Measurements from ENCODE around the gene PAMR1.

Gene PAMR1

DNA sequence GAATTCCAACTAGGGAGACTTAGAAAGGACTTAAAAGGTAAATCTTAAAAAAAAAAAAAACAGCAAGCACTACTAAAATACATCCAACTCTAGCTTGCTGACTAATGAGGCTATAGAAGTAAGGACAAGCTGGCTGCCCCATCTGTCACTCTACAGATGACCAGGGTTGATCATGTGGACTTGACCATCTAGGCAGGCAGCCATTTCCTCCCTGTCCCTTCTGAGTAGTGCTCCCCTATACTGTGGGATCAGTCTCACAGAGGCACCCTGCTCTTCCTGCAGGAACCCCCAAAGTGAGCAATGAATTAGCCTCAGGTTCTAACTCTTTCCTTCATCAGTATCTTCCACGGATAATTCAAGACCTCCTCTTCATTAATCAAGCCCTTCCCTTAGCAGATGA, 118.4 kb downstream of the PAMR1 start:
- TF ChIP-seq, protein P1, sequence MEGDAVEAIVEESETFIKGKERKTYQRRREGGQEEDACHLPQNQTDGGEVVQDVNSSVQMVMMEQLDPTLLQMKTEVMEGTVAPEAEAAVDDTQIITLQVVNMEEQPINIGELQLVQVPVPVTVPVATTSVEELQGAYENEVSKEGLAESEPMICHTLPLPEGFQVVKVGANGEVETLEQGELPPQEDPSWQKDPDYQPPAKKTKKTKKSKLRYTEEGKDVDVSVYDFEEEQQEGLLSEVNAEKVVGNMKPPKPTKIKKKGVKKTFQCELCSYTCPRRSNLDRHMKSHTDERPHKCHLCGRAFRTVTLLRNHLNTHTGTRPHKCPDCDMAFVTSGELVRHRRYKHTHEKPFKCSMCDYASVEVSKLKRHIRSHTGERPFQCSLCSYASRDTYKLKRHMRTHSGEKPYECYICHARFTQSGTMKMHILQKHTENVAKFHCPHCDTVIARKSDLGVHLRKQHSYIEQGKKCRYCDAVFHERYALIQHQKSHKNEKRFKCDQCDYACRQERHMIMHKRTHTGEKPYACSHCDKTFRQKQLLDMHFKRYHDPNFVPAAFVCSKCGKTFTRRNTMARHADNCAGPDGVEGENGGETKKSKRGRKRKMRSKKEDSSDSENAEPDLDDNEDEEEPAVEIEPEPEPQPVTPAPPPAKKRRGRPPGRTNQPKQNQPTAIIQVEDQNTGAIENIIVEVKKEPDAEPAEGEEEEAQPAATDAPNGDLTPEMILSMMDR (IDR thresholded peaks at IDR 0.05; ENCODE audit: borderline replicate concordance, control extremely low read depth, extremely low read depth, insufficient read depth, missing control alignments) = no peak
- in situ Hi-C loops (cut with MboI; ENCODE audit: low sequenced_read_pairs, unreplicated experiment) = no loop called here
- DNase-seq (ENCODE audit: low spot score) = no peak

DNA sequence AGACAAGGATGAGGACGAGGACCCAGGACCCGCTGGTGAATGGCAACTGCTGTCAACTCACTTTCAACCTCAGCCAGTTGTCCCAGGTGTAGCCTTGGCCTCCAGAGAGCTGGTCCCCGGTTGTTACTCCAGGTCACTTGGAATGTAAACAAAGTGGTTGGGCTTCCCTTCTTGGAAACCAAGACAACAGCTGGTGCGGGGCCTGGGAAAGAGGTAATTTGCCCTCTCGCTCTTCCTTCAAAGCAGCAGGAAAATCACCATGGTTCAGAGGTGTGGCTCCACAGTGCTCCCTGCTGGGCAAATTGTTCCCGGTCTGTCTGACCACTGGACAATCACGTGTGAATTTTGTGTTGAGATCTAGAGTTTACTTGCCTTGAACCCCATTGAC, 121.0 kb downstream of the PAMR1 start:
- in situ Hi-C loops (cut with MboI; ENCODE audit: low sequenced_read_pairs, unreplicated experiment) = no loop called here
- DNase-seq (ENCODE audit: low spot score) = no peak
- TF ChIP-seq, protein P1 (IDR thresholded peaks at IDR 0.05; ENCODE audit: borderline replicate concordance, control extremely low read depth, extremely low read depth, insufficient read depth, missing control alignments) = peak; percentile 9

DNA sequence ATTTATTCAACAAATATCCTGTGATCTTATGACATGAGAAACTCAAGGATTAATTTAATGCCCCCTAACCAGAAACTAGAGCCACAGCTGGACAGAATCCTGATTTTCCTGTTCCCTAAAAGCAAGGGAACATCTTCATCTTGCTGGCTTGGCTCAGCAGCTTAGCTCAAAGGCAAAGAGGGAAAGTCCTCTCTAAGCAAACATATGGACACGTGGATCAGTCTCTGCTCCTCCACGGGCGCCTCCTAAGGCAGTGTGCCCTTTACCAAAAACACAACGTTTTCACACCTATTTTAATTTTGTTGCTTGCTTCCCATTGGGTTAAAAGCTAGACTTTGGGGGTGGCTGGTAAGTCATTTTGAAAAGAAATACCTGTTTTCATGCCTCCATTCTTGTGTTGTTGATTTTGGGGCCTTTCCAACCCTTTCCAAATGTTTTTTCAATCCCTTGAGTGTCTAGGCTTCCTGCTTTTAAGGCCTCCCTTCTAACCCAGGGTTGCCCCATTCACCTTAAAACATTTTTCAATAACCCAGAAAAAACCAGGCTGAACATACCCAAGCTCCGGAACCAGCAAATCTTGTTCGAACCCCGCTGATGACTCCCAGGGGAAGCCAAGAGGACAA, 121.5 kb downstream of the PAMR1 start:
- in situ Hi-C loops (cut with MboI; ENCODE audit: low sequenced_read_pairs, unreplicated experiment) = no loop called here
- DNase-seq (ENCODE audit: low spot score) = no peak
- TF ChIP-seq, protein P1 (IDR thresholded peaks at IDR 0.05; ENCODE audit: borderline replicate concordance, control extremely low read depth, extremely low read depth, insufficient read depth, missing control alignments) = no peak

DNA sequence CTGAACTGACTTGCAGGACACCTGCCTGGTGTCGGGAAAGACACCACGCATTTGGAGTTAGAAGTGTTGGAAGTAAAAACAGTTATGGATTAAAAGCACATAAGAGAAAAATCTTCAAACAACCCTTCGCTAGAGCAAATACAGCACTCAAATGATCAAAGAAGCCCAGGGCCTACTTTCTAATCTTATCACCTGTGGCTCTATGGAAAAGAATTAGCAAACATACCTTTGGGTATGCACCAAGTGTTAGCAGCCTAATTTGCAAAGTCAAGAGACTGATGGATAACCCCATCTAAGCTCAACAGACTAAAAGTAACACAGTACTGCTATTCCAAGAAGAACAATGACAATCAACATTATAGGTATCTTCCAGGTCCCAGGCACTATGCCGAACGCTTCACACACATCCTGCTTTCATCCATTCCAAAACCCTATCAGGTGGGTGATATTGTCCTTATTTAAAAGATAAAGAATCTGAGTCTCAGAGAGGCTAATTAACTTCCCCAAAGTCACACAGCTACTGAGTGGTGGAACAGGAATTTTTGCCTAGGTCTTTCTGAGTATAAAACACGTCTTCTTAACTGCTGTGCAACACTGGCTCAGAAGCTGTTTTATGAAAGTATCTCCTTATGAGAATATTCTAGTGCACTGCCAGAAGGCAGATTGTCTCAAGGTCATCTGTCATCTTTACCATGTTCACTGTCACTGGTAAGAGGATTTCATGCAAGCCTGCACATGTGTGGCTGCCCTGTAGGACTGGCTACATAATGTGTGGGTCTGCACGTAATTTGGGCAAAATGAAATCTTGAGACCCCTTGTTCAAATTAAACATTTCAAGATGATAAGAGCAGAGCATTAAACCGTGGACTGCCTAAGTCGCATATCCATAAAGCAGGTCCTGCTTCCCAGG, 122.4 kb downstream of the PAMR1 start:
- TF ChIP-seq, protein P1 (IDR thresholded peaks at IDR 0.05; ENCODE audit: borderline replicate concordance, control extremely low read depth, extremely low read depth, insufficient read depth, missing control alignments) = no peak
- DNase-seq (ENCODE audit: low spot score) = no peak
- in situ Hi-C loops (cut with MboI; ENCODE audit: low sequenced_read_pairs, unreplicated experiment) = no loop called here

DNA sequence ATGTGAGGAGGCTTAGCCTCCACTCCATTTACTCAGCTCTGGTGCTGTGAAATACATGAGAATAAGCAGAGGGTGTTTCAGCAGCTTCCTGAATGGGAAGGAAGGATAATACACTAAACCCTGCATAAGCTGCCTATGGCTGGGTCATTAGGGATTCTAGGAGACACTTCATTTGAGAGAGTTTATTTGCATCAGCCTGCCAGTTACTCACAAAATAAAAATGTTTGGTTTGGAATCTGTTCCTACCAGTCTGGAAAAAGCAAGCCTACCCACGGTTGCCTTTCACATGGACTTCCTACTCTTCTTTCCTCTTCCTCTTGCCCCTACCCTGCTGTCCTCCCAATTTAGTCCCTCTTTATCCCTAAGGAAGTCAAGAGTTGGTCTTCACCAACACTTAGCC, 126.5 kb downstream of the PAMR1 start:
- DNase-seq (ENCODE audit: low spot score) = no peak
- in situ Hi-C loops (cut with MboI; ENCODE audit: low sequenced_read_pairs, unreplicated experiment) = no loop called here
- TF ChIP-seq, protein P1 (IDR thresholded peaks at IDR 0.05; ENCODE audit: borderline replicate concordance, control extremely low read depth, extremely low read depth, insufficient read depth, missing control alignments) = no peak

DNA sequence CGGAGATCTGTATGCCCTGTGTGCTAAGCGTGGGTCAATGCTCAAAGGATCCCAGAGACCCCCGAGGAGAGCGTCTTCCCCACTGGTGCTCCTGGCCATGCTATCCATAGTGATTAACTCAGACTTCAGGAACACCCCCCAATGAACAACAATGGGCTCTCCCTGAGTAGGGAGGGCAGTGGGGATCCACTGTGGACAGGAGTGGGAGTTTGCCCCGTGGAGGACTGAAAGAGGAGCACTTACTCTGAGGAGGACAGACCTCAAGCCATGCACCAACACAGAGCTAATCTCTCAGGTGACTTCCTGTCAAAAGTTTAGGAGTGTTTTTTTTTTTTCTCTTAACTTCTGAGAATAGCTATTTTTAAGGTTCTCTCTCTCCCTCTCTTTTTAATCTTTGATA, 130.5 kb downstream of the PAMR1 start:
- TF ChIP-seq, protein P1 (IDR thresholded peaks at IDR 0.05; ENCODE audit: borderline replicate concordance, control extremely low read depth, extremely low read depth, insufficient read depth, missing control alignments) = no peak
- no peak for DNase-seq (ENCODE audit: low spot score)
- in situ Hi-C loops (cut with MboI; ENCODE audit: low sequenced_read_pairs, unreplicated experiment) = loop anchor here (5.0 kb wide), 1 partner anchor 463 kb away; no protein-coding TSS in a partner anchor

Measured in GM13976 (cell line).